ENCODE measurements around the gene NECTIN3. TPM values are rescaled to one million over a fixed set of nuclear protein-coding genes. Genes with fewer than 3 reads are reported as not detected.

The NECTIN3 gene
- polyA plus RNA-seq, 3 donors, result not detected

- no peak overlapping the region for H3K4me2 ChIP-seq (replicated peaks; ENCODE audit: extremely low read depth, low read length, poor library complexity, severe bottlenecking)
- H3K27me3 Mint-ChIP-seq (ENCODE audit: low read depth in 3 of 3), result peaks cover 0 to 5% (median 0%) of the 10 kb centered on the region in 3 donors
- peaks cover 0 to 5% (median 0%) of the 10 kb centered on the region in 7 donors for H3K9me3 Mint-ChIP-seq
- no peaks in the 10 kb centered on the region for H3K9me3 ChIP-seq (replicated peaks in 1 of 2; ENCODE audit: control insufficient read depth in 1 of 2, insufficient read depth in 1 of 2, low read length in 2 of 2)
- no peaks in the 10 kb centered on the region for H4K20me1 ChIP-seq (ENCODE audit: insufficient read depth, low read length)
- H3K4me1 Mint-ChIP-seq, result no peaks in the 10 kb centered on the region
- H3K27ac Mint-ChIP-seq, result no peak overlapping the region
- H3K4me3 Mint-ChIP-seq, result no peak overlapping the region
- intact Hi-C loops (cut with micrococcal nuclease), result no loop called here
- H3K4me1 ChIP-seq (ENCODE audit: control insufficient read depth in 1 of 2, insufficient read depth in 2 of 2, low read length in 2 of 2), result no peaks in the 10 kb centered on the region
- H3K36me3 ChIP-seq (replicated peaks in 1 of 2; ENCODE audit: control insufficient read depth in 1 of 2, insufficient read depth in 2 of 2, low read length in 2 of 2), result no peaks in the 10 kb centered on the region
- no peak for DNase-seq
- 67% methylated on average over 1 of the region's 1 CpG for WGBS (ENCODE audit: insufficient coverage)
- H3K4me3 ChIP-seq (replicated peaks in 1 of 3; ENCODE audit: low read depth in 2 of 3, low read length in 3 of 3), result no peak overlapping the region
- TF ChIP-seq CTCF (IDR thresholded peaks at IDR 0.05), result no peak
- no peak overlapping the region for H3K27ac ChIP-seq (ENCODE audit: low read depth in 1 of 2, low read length in 2 of 2)
- no peaks in the 10 kb centered on the region for H3K27me3 ChIP-seq (ENCODE audit: control insufficient read depth in 2 of 2, insufficient read depth in 2 of 2, low read length in 2 of 2)
- H3K79me2 ChIP-seq (ENCODE audit: insufficient read depth, low read length), result no peaks in the 10 kb centered on the region
- H2AFZ ChIP-seq (ENCODE audit: insufficient read depth, low read depth, low read length, poor library complexity, severe bottlenecking), result no peak overlapping the region
- no peaks in the 10 kb centered on the region for H3K36me3 Mint-ChIP-seq
- no peak overlapping the region for H3K9ac ChIP-seq (ENCODE audit: insufficient read depth, low read length, poor library complexity, severe bottlenecking)
Observed at GRCh38 chr3:111103807-111104206, 32.2 kb downstream of the NECTIN3 start.

GRCh38 chr3:111106993-111107661, 35.5 kb downstream of the NECTIN3 start:
- Histone ChIP-seq H3K79me2 (ENCODE audit: insufficient read depth, low read length) (no peaks in the 10 kb centered on the region), H4K20me1 (ENCODE audit: insufficient read depth, low read length) (no peaks in the 10 kb centered on the region), H3K9ac (ENCODE audit: insufficient read depth, low read length, poor library complexity, severe bottlenecking) (no peak overlapping the region), H3K27ac (ENCODE audit: low read depth in 1 of 2, low read length in 2 of 2) (no peak overlapping the region), H3K36me3 (replicated peaks in 1 of 2; ENCODE audit: control insufficient read depth in 1 of 2, insufficient read depth in 2 of 2, low read length in 2 of 2) (no peaks in the 10 kb centered on the region), H3K9me3 (replicated peaks in 1 of 2; ENCODE audit: control insufficient read depth in 1 of 2, insufficient read depth in 1 of 2, low read length in 2 of 2) (no peaks in the 10 kb centered on the region), H3K4me3 (replicated peaks in 1 of 3; ENCODE audit: low read depth in 2 of 3, low read length in 3 of 3) (no peak overlapping the region), H3K4me2 (replicated peaks; ENCODE audit: extremely low read depth, low read length, poor library complexity, severe bottlenecking) (no peak overlapping the region), H2AFZ (ENCODE audit: insufficient read depth, low read depth, low read length, poor library complexity, severe bottlenecking) (no peak overlapping the region), H3K27me3 (ENCODE audit: control insufficient read depth in 2 of 2, insufficient read depth in 2 of 2, low read length in 2 of 2) (no peaks in the 10 kb centered on the region), H3K4me1 (ENCODE audit: control insufficient read depth in 1 of 2, insufficient read depth in 2 of 2, low read length in 2 of 2) (no peaks in the 10 kb centered on the region)
- H3K9me3 Mint-ChIP-seq, result peaks cover 0 to 3% (median 0%) of the 10 kb centered on the region in 7 donors
- DNase-seq, result no peak
- H3K4me1 Mint-ChIP-seq, result no peaks in the 10 kb centered on the region
- no CpG with 5 or more reads among the region's 3 CpGs for WGBS (ENCODE audit: insufficient coverage)
- H3K27me3 Mint-ChIP-seq (ENCODE audit: low read depth in 3 of 3), result peaks cover 0 to 4% (median 1%) of the 10 kb centered on the region in 3 donors
- H3K4me3 Mint-ChIP-seq, result no peak overlapping the region
- no peak overlapping the region for H3K27ac Mint-ChIP-seq
- no peaks in the 10 kb centered on the region for H3K36me3 Mint-ChIP-seq
- TF ChIP-seq CTCF (IDR thresholded peaks at IDR 0.05), result no peak
- intact Hi-C loops (cut with micrococcal nuclease), result no loop called here

Measured in CD14-positive monocyte (primary cell).